Chondrocyte (in vitro differentiated cells): ENCODE measurements around the gene RECK. TPM values are rescaled to one million over a fixed set of nuclear protein-coding genes. Genes with fewer than 3 reads are reported as not detected.

Experiments used
- DNase-seq: peaks from one replicate; pipeline ENCODE4 v3.0.0; 2021; ENCODE audit warnings: mixed read lengths, low spot score
- H3K27ac Mint-ChIP-seq: one replicate; pipeline ENCODE4 v1.8.0; 2021; ENCODE audit warnings: mild to moderate bottlenecking, moderate library complexity, mixed read lengths; ENCODE audit not compliant: unreplicated experiment
- H3K27me3 Mint-ChIP-seq: 2 replicates; pipeline ENCODE4 v1.8.0; 2021; ENCODE audit warnings: low read depth, mixed read lengths
- H3K36me3 Mint-ChIP-seq: 2 replicates; pipeline ENCODE4 v1.8.0; 2021; ENCODE audit warnings: low read depth, mixed read lengths
- H3K4me1 Mint-ChIP-seq: 2 replicates; pipeline ENCODE4 v1.8.0; 2021; ENCODE audit warnings: low read depth, mild to moderate bottlenecking, mixed read lengths
- H3K4me3 Mint-ChIP-seq: one replicate; pipeline ENCODE4 v1.8.0; 2021; ENCODE audit warnings: mild to moderate bottlenecking, moderate library complexity, mixed read lengths; ENCODE audit not compliant: unreplicated experiment
- H3K9me3 Mint-ChIP-seq: 2 replicates; pipeline ENCODE4 v1.8.0; 2021; ENCODE audit warnings: low read depth, mixed read lengths
- total RNA-seq: library from RNA; stranded (reverse); gene quantifications from 3 replicates; pipeline ENCODE4 v1.2.1, GENCODE V29; 2021
- TF ChIP-seq, protein P1 (sequence below): fragments of 200-600 bp; sonication (generic); IDR thresholded peaks from 2 replicates; pipeline ENCODE4 v1.5.0; 2021; ENCODE audit warnings: antibody characterized with exemption, mild to moderate bottlenecking, moderate library complexity

Gene RECK
- total RNA-seq, 1 donor from 2014 or later: 33.5 TPM

DNA sequence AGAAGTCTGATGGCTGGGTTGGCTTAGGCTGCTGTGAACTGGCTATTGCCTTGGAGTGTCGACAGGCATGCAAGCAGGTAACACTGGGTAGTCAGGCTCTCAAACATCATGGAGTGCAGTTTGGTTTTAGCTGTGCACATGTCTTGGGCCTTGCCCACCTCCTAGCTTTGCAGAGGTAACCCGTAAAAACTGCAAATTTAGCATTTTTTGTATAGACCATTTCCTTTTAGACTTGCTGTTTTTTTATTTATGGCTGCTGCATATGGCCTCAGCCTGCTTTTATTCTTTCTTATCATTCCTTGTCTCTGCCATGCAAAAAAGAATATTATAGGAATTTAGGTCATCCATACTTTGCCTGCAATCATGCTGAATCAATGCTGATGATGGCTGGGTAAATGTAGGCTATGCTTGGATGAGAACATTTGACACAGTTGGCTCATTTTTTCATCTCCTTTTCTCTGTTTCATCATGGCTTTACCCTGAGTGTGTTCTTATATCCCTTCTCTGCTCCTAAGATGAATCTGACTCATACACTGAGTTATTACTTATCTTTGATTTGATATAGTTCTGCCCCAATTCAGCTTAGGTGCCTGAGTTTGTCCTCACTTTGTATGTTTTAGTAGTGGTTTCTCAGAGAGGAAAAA is 27.2 kb downstream of the RECK start:
- Mint-ChIP-seq H3K4me3 (no peak overlapping the region), H3K27ac (peak overlapping the region; percentile 77), H3K36me3 (peaks cover 28% of the 10 kb centered on the region), H3K27me3 (no peaks in the 10 kb centered on the region), H3K4me1 (peaks cover 21% of the 10 kb centered on the region), H3K9me3 (no peaks in the 10 kb centered on the region)
- TF ChIP-seq, protein P1, sequence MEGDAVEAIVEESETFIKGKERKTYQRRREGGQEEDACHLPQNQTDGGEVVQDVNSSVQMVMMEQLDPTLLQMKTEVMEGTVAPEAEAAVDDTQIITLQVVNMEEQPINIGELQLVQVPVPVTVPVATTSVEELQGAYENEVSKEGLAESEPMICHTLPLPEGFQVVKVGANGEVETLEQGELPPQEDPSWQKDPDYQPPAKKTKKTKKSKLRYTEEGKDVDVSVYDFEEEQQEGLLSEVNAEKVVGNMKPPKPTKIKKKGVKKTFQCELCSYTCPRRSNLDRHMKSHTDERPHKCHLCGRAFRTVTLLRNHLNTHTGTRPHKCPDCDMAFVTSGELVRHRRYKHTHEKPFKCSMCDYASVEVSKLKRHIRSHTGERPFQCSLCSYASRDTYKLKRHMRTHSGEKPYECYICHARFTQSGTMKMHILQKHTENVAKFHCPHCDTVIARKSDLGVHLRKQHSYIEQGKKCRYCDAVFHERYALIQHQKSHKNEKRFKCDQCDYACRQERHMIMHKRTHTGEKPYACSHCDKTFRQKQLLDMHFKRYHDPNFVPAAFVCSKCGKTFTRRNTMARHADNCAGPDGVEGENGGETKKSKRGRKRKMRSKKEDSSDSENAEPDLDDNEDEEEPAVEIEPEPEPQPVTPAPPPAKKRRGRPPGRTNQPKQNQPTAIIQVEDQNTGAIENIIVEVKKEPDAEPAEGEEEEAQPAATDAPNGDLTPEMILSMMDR: no peak
- DNase-seq: no peak

DNA sequence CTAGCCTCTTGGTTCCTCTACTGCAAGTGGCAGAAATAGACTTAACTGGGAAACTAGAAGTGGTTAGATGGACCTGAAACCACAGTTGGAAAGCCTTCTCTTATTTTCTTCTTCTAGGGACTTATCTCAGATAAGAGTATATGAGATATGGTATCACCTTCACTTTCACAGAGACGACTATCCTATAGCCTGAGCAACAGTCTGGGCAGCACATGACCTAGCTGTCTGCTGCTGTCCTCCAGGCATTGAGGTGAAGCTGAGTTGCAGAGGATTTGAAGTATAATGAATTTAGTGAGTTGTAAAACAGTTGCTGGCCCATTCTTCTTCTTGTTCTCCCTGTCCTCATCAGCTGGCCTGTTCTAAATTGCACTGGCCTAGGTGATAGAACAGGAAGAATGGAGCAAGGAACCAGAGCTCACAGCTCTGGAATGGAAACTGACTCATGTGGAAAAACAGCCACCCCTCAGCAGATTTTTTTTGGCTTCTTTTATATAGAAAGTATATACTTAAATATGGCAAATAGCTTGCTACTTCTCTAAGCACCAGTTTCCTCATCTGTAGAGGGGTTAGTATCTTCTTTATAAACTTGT is 27.8 kb downstream of the RECK start:
- Mint-ChIP-seq H3K36me3 (peaks cover 28% of the 10 kb centered on the region), H3K4me3 (no peak overlapping the region), H3K9me3 (no peaks in the 10 kb centered on the region), H3K27ac (peak overlapping the region; percentile 77), H3K4me1 (peaks cover 21% of the 10 kb centered on the region), H3K27me3 (no peaks in the 10 kb centered on the region)
- DNase-seq: no peak
- TF ChIP-seq, protein P1: no peak

DNA sequence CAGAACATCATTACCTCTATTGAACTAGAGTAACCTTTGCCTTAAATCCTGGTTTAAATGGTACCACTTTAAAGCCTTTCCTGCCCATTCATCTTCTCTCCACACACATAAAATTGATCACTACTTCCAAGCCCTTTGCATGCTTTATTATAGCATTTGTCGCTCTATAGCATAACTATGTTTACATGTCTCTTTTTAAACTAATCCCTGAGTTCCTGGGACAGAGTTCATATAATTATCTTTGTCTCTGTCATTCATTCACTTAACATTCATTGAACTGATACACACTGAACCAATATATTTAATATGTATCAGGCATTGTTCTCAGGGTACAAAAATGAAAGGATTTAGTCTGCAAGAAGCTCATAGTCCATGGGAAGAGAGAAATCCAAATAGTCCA is 37.3 kb downstream of the RECK start:
- Mint-ChIP-seq H3K4me1 (peaks cover 30% of the 10 kb centered on the region), H3K27ac (peak overlapping the region; percentile 86), H3K36me3 (peaks cover 10% of the 10 kb centered on the region), H3K9me3 (no peaks in the 10 kb centered on the region), H3K27me3 (no peaks in the 10 kb centered on the region), H3K4me3 (no peak overlapping the region)
- TF ChIP-seq, protein P1: no peak
- no peak for DNase-seq

DNA sequence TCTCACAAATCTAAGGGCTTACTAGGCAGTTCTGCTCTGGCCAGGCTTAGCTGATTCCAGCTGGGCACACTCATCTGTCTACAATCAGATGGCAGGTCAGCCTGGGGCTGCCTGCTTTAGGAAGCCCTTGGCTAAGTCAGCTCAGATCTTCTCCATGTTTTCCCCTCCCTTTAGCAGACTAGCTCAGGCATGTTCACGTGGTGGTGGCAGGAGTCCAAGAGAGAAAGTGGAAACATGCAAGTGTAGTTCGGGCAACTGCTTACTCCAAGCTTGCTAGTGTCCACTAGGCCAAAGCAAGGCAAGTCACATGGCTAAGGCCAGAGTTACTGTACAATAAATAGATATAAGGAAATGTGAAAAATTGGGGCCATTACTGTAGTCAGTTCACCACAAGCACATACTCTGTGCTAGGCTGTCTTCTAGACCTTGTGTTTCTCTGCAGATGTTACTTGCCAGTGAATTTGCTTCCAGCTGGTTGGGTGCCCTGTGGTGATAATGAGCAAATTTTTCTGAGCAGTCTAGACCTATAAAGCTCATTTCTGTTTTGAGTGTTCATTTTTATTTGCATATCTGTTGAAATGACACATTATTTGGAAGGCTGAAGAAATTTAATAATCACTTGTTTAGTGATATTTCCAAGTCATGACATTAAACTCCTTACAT is 38.3 kb downstream of the RECK start:
- Mint-ChIP-seq H3K36me3 (peaks cover 7% of the 10 kb centered on the region), H3K4me3 (no peak overlapping the region), H3K9me3 (no peaks in the 10 kb centered on the region), H3K27me3 (no peaks in the 10 kb centered on the region), H3K4me1 (peaks cover 30% of the 10 kb centered on the region), H3K27ac (peak overlapping the region; percentile 86)
- TF ChIP-seq, protein P1: no peak
- no peak for DNase-seq

DNA sequence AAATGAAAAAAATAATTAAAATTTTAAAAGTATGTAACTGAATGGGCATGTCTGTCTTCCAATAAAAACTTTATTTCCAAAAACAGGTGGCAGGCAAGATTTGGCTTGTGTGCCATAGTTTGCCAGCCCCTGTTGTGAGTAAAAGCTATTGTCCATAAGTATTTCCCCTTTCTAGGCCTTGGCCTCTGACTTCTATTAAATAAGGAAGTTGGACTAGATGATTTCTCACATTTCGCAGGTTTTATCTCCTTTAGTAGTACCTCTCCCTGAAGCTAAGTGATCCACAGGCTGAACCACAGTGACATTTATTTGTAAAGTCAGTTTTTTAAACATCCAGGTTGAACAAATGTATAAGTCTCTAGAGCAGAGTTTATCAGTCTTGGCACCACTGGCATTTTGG is 41.3 kb downstream of the RECK start:
- Mint-ChIP-seq H3K4me1 (peaks cover 37% of the 10 kb centered on the region), H3K9me3 (no peaks in the 10 kb centered on the region), H3K27me3 (no peaks in the 10 kb centered on the region), H3K27ac (no peak overlapping the region), H3K36me3 (peaks cover 9% of the 10 kb centered on the region), H3K4me3 (no peak overlapping the region)
- DNase-seq: no peak
- TF ChIP-seq, protein P1: no peak
